PFSK-1 (cell line): ENCODE results near the gene ZNF385C.

Experiments
- FOXP2 ChIP-seq: optimal IDR thresholded peaks from 2 replicates; pipeline ENCODE3; 2011; ENCODE audit warnings: borderline replicate concordance, control low read depth, inconsistent platforms; ENCODE audit not compliant: insufficient read depth; ENCODE audit errors: extremely low read length, extremely low read depth
- POLR2AphosphoS5 ChIP-seq: IDR thresholded peaks from 2 replicates; pipeline ENCODE4 v1.6.1; 2012; ENCODE audit warnings: low read depth, mild to moderate bottlenecking, control low read depth, low read length, moderate library complexity
- REST ChIP-seq, 2 experiments: IDR thresholded peaks; 2 replicates each; pipeline versions ENCODE4 v1.6.1 to v1.8.0; 2011 to 2012; ENCODE audit warnings: low read depth in 2 of 2, low read length in 2 of 2, control low read depth in 1 of 2, inconsistent platforms in 1 of 2, mild to moderate bottlenecking in 1 of 2, moderate library complexity in 1 of 2; ENCODE audit not compliant: insufficient read depth in 1 of 2
- SIN3A ChIP-seq: IDR thresholded peaks from 2 replicates; pipeline ENCODE4 v1.6.1; 2012; ENCODE audit warnings: mild to moderate bottlenecking, low read length, moderate library complexity, borderline replicate concordance; ENCODE audit not compliant: insufficient read depth
- TAF1 ChIP-seq: IDR thresholded peaks from 2 replicates; pipeline ENCODE4 v1.6.1; 2012; ENCODE audit warnings: low read length, control low read depth, borderline replicate concordance; ENCODE audit not compliant: insufficient read depth

Gene ZNF385C

GRCh38 chr17:42118126-42118510 lies 19.8 kb upstream of the ZNF385C start:
- TF ChIP-seq REST (IDR thresholded peaks at IDR 0.05; ENCODE audit: insufficient read depth in 1 of 2, low read depth in 2 of 2, low read length in 2 of 2), result no peak
- TF ChIP-seq TAF1, result no peak

GRCh38 chr17:42117397-42118125 lies 19.3 kb upstream of the ZNF385C start:
- TF ChIP-seq REST (IDR thresholded peaks at IDR 0.05; ENCODE audit: insufficient read depth in 1 of 2, low read depth in 2 of 2, low read length in 2 of 2), result no peak
- no peak for TF ChIP-seq SIN3A
- TF ChIP-seq TAF1, result no peak
- no peak for TF ChIP-seq POLR2AphosphoS5

- TF ChIP-seq FOXP2 (peak; percentile 52), TAF1 (no peak)
These were observed 18.6 kb upstream of the ZNF385C start for GRCh38 chr17:42116705-42117396.

GRCh38 chr17:42114118-42114517 lies 15.8 kb upstream of the ZNF385C start:
- no peak for TF ChIP-seq SIN3A
- TF ChIP-seq TAF1, result no peak
- no peak for TF ChIP-seq FOXP2
- no peak for TF ChIP-seq REST (IDR thresholded peaks at IDR 0.05; ENCODE audit: insufficient read depth in 1 of 2, low read depth in 2 of 2, low read length in 2 of 2)
- TF ChIP-seq POLR2AphosphoS5, result no peak

GRCh38 chr17:42113293-42114069 lies 15.2 kb upstream of the ZNF385C start:
- TF ChIP-seq POLR2AphosphoS5 (no peak), TAF1 (no peak), REST (IDR thresholded peaks at IDR 0.05; ENCODE audit: insufficient read depth in 1 of 2, low read depth in 2 of 2, low read length in 2 of 2) (no peak), FOXP2 (no peak)
